ENCODE results near the gene RNF5. TPM values are rescaled to one million over a fixed set of nuclear protein-coding genes. Genes with fewer than 3 reads are reported as not detected.

The RNF5 gene
- total and polyA plus RNA-seq, 10 of the 15 experiments (the other 5 are each of a cell fraction or from before 2014, with no cell fraction given), result 31.4 to 114 (median 62.8) TPM

- TF ChIP-seq RELB (IDR thresholded peaks at IDR 0.05; ENCODE audit: low read depth) (peak; percentile 61; the same call in 1 of the 2 replicates), POLR2AphosphoS2 (IDR thresholded peaks at IDR 0.05; ENCODE audit: low read depth, low read length) (no peak), EP300 (IDR thresholded peaks at IDR 0.05; ENCODE audit: borderline replicate concordance in 1 of 2, control insufficient read depth in 1 of 2, low read depth in 2 of 2, low read length in 2 of 2) (no peak), SIN3A (IDR thresholded peaks at IDR 0.05; ENCODE audit: low read depth, low read length) (no peak; the same call in 1 of the 2 replicates), CHD1 (IDR thresholded peaks at IDR 0.05; ENCODE audit: low read depth, low read length) (no peak), ESRRA (IDR thresholded peaks at IDR 0.05; ENCODE audit: low read length) (no peak)
These were observed 589 bp downstream of the RNF5 start (continued) for GRCh38 chr6:32178547-32179440.

- Histone ChIP-seq H3K4me3 (peak overlapping the region; percentile 86; the same call in 1 of the 2 replicates), H3K4me2 (ENCODE audit: control insufficient read depth, insufficient read depth) (peak overlapping the region; percentile 77), H3K27me3 (replicated peaks in 1 of 2; ENCODE audit: control insufficient read depth in 2 of 2, insufficient read depth in 2 of 2, low read length in 1 of 2) (no peaks in the 10 kb centered on the region), H3K4me1 (ENCODE audit: control insufficient read depth, insufficient read depth, low read length) (peaks cover 6% of the 10 kb centered on the region), H3K36me3 (ENCODE audit: control insufficient read depth in 2 of 2, insufficient read depth in 2 of 2, low read length in 1 of 2) (peaks cover 3 to 4% of the 10 kb centered on the region in 2 experiments; a peak in 3 of 4 replicates), H3K9me3 (replicated peaks; ENCODE audit: control insufficient read depth, insufficient read depth, low read length) (no peaks in the 10 kb centered on the region), H4K20me1 (ENCODE audit: control insufficient read depth, insufficient read depth) (no peaks in the 10 kb centered on the region), H3K9ac (ENCODE audit: control insufficient read depth, insufficient read depth, low read length) (peak overlapping the region; percentile 91), H2AFZ (ENCODE audit: control insufficient read depth, low read depth, low read length) (no peak overlapping the region), H3K27ac (ENCODE audit: control insufficient read depth, insufficient read depth) (no peak overlapping the region), H3K79me2 (ENCODE audit: control insufficient read depth, insufficient read depth, low read length) (peaks cover 20% of the 10 kb centered on the region)
- ChIA-PET RAD21 (ENCODE audit: unreplicated experiment) (interaction anchor here (1.5 to 1.9 kb wide), 3 partner anchors 11 to 16 kb away, joined by 6 to 9 read pairs (median 7); partner anchors contain the start of gene GPSM3), POLR2A (interaction anchor here (0.7 to 5.7 kb wide), 4 partner anchors 10 to 74 kb away, joined by 3 to 123 read pairs (median 31); partner anchors contain the start of genes ATF6B, GPSM3 and PBX2), SMC1A (ENCODE audit: uncharacterized antibody, unreplicated experiment) (interaction anchor here (1.7 to 4.2 kb wide), 2 partner anchors 9 to 12 kb away, joined by 6 to 41 read pairs; partner anchors contain the start of genes GPSM3 and PBX2), CTCF (interaction anchor here (0.9 to 2.2 kb wide), 3 partner anchors 11 to 51 kb away, joined by 3 to 19 read pairs (median 3); no protein-coding TSS in a partner anchor)
- DNase-seq (ENCODE audit: low read depth, low spot score) (no peak), FAIRE-seq (peak; percentile 7), ATAC-seq (no peak)
- 76% methylated on average over 10 of the region's 10 CpGs for WGBS (ENCODE audit: insufficient coverage, insufficient replicate concordance, low lambda C conversion rate, missing lambda C conversion rate)
- in situ Hi-C loops (cut with MboI) (no loop called here), intact Hi-C loops (cut with micrococcal nuclease; ENCODE audit: unreplicated experiment) (no loop called here)
- BruUV-seq (replicated peaks), result no TSS peak
- TF ChIP-seq FOS (IDR thresholded peaks at IDR 0.05; ENCODE audit: borderline replicate concordance, extremely low read depth, insufficient read length), result no peak
- no peak for TF ChIP-seq TAF1 (IDR thresholded peaks at IDR 0.05; ENCODE audit: borderline replicate concordance, low read depth, low read length)
- TF ChIP-seq BACH1 (IDR thresholded peaks at IDR 0.05; ENCODE audit: borderline replicate concordance), result no peak
- TF ChIP-seq YBX1 (IDR thresholded peaks at IDR 0.05), result no peak
- TF ChIP-seq BCL3 (IDR thresholded peaks at IDR 0.05; ENCODE audit: borderline replicate concordance, insufficient read depth, low read depth, low read length, poor library complexity, severe bottlenecking), result no peak
- no peak for TF ChIP-seq NR2C2 (IDR thresholded peaks at IDR 0.05; ENCODE audit: borderline replicate concordance, control insufficient read depth, insufficient read length, low read depth)
- no peak for TF ChIP-seq USF2 (IDR thresholded peaks at IDR 0.05; ENCODE audit: borderline replicate concordance, low read depth, low read length)
- no peak for TF ChIP-seq FOXM1 (IDR thresholded peaks at IDR 0.05; ENCODE audit: low read depth, low read length)
- TF ChIP-seq BHLHE40 (IDR thresholded peaks at IDR 0.05; ENCODE audit: borderline replicate concordance in 1 of 2, low read depth in 2 of 2, low read length in 1 of 2), result no peak
These were observed 1.7 kb downstream of the RNF5 start for GRCh38 chr6:32179766-32180405.

All from GM12878 (cell line).